NCI-H446 treated with DMSO at 0.1 percent for 48 hours (cell line): Measurements from ENCODE around the gene PRKAG1.

ENCODE experiments used
- DNase-seq: peaks from one replicate; lab custom pipeline; 2025; lab: John Stamatoyannopoulos, UW

Gene PRKAG1

DNA sequence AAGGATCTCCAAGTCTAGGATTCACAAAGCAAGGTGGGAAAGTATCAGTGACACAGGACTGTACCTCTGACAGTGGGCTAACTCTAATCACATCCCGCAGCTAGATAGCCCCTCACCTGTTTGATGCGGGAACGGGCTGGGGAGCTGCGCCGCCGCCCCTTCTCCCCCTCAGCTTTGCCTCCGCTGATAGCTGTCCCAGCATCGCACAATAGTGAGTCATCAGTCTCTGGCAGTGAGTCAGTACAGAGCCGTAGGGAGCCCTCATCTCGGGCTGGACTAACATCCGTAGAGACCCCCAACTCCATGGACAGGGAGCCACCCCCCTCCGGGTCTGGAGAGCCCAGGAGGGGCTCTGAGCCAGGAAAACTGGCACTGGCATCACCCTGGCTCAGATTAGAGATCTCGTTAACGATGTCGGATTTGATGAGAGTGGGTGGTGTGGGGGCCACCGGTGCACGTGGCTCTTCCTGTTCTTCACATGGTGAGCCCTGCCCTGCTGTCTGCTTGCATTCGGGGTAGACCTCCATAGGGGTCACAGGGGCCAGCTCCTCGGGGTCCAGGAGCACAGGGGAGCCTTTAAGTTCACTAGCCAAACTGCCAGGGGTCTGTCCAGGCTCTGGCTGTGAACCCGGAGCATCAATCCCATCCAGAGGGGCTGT is 31.1 kb upstream of the PRKAG1 start:
- no peak for DNase-seq

DNA sequence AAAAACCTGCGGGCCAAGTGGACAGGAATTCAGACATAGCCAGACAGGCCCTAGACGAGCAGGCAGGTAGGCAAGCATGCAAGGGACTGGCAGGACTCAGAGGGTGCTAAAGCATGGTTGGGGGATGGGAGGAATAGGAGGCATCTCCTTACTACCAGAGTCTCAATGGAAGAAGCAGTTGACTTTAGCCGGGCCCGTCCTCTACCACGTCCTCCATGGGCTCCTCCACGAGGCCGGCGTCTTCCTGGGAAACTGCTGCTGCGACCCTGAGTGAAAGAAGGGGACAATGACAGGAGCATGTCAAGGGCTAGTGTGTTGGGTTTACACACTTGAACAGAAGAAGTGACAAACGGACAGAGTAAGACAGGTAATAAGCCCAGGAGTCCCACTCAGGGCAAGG is 30.4 kb upstream of the PRKAG1 start:
- no peak for DNase-seq

DNA sequence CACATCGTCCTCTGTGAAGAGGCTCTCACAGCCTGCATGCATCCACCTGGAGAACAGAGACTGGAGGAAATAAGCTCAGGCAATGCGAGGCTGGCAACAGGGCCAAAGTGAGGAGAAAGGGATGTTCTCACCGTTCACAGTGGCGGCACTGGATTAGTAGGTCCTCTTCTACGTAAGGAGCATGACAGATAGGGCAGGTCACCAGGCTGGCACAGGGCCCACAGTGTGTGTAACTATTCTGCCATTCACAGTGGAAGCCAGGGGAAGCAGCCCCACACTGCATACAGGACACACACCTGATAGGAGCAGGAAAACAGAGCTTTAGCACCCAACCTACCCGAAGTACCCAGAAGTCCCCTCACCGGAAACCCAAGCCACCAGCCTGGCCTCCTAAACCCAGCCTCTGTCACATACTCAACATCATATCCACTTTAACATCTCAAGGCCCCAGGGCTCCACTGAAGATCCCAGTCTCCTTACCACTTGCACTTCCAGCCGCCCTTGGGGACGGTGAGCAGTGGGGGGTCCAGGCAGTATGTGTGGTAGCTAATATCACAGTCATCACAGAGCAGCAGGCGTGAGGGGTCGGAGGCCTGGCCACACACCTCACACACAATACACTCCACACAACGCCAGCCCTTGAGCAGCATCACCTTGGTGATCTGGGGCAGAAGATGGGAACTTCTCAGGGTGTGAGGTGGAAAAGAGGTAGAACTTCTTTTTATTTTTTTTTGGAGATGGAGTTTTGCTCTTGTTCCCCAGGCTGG is 27.7 kb upstream of the PRKAG1 start:
- no peak for DNase-seq

DNA sequence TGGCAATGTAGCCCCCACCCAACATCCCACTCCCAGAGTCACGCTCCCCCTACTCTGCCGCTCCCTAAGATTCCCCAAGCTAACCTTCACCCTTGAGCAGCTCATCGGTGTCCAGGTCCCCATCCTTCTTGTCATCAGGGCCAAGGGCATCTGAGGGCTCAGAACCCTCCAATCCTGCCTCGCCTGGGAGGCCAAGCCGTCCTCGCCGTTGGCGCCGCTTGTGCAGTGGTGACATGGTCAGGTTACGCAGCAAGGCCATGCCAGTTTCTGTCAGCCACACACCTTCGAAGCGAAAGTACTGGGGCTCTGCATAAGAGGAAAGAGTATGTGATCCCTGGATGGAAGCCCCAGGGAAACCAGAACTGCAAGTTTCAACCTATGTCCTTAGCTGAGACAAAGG is 26.1 kb upstream of the PRKAG1 start:
- no peak for DNase-seq

DNA sequence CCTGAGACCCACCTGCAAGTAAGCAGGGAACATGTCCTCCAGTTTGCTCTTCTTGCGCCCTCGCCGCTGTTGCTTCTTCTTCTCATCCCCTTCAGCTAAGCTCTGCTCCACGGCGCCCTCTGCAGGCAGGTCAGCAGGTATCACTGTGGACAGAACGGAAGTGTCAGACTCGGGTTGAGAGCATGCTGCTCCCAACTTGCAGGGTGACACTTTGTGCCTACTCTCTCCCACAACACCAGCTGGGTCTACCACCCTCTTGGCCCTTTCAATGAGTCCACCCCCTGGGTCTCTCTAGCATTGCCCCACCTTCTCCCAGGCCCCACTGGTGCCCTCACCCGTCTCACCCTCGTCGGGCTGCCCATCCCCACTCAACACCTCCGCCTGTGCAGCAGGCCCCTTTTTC is 25.3 kb upstream of the PRKAG1 start:
- no peak for DNase-seq

DNA sequence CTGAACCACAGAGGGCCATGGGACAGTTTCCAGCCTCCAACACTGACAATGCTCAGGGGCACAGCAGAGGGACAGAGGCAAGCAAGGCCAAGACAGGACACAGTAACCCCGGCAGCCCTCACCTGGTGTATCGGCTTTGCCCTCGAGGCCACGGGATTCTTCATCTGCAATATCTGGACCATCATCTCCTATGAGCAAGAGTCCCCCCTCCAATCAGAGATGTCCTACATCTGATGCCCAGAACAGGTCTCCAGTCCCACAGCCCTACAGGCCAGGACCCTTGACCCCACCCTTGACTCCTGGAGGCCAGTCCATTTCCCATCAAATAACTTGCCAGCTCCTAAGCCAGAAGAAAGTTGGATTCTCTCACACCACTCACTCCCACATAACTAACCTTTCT is 24.7 kb upstream of the PRKAG1 start:
- DNase-seq, result no peak

DNA sequence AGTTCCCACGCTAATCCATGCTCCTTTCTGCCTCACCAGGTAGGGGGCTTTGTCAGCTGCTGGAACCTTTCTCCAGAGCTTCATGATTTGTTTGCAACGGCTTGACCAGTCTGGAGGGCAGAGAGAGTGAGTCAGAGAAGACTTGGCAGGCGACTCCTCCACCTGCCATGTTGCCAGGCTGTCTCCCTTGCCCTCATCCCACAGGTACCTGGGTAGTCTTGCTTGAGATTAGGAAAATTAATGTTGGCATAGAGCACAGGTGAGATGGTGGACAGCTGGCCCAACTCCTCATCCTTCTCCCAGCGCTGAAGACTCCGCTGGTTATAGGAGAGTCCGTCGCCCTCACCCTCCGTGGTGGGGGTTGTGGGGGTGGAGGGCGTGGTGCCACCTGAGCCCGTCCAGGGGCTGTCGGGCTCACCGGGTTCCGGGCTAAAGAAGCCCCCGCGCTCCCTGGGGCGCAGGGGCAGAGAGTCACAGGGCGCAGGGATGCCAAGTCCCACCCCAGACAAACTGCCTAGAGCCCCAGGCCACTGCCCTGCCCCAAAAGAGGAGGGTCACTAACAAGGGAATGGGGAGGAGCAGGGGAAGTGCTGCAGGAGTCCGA is 23.4 kb upstream of the PRKAG1 start:
- no peak for DNase-seq

DNA sequence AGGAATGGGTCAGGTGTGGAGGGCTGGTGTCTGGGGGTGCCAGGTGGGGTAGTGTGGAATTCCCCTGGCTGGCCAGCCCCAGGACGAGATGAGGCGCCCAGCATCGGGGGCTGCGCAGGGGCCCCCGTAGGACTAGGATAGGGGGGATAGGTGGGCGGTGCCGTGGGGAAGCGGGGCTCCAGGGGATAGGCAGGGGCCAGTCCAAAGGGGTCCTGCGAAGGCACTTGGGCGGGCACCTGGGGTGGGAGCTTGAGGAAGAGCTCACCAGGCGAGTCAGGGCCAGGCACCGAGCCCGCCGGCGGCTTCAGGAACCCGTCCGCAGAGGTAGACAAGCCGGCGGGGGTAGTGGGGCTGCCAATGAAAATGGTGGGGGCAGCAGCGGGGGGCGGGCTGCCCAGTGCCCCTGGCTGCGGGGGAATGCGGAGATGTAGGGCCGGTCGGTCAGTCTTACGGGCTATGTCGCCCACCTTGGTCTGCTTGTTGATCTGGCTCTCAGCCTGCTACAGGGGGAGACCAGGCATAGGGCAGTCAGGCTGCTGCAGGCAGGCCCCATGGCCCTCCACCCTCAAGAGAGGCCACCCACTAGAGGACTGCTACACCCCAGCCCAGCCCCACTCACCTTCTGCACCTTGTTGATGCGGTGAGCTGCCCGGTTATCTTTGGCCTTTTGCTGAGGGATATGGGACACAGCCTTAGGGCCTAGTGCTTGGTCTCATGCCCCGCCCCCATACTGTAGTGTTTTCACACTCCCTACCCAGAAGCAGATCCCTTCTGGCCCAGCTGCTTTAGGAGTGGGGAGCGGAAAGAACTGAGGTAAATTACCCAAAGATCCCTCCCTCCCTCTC is 22.7 kb upstream of the PRKAG1 start:
- no peak for DNase-seq

DNA sequence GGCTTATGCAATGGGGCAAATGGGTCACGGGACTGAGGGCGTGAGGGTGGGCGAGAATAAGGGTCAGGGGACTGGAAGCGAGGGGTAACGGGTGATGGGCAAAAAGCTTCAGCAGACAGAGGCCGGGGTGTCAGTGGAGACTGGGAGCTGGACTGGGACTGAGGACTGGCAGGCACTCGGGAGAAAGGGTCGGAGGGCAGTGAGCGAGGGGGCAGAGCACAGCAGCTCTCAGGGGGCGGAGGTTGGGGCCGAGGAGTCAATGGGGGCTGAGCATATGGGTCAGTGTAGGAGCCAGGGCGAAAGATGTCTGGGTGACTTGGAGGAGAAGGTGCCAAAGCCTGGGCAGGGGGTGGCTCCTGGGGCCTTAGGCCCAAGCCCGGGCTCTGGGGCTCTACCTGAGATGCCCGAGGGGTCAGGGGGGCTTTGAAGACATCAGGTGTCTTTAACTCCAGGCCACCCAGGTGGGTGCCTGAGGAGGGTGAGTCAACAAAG is 21.8 kb upstream of the PRKAG1 start:
- DNase-seq, result no peak

DNA sequence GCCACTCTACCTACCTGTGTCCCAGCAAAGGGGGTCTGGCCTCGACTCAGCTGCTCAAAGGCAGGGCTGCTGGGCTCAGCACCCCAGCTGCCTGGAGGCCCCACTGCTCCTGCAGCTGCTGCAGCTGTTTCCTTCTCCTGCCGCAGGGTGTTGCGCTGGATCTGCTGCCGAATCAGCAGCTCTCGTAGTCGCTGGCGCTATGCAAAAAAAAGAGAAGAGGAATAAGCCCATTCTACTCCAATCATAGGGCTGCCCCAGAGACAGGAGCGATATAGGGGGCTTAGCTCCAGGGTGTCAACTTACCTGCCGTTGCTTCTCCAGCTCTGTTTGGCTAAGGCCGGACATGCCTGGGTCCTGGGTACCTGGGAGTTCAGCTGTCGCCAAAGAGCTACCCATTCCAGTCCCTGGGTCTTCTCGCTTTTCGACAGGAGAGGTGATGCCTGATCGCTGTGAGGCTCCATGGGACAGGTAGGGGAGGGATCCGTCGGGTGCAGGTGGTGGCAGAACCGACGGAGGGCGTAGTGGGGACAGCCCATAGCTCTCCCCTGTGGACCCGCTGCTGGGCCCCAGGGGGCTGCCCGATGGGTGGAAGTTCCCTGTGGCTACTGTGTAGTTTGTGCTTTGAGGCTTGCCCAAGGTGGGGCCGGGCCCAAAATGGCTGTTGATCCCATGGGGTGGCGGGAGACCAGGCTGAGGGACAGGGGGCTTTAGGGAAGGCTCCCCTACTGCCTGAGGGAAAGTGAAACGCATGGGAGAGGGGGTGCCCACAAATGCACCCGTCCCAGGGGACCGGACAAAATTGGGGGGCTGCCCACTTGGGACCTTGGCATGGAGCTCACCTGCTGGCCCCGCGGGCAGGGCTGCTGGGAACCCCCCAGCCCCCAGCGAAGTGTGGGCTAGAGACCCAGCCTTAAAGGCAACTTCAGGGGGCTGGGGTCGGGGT is 21.1 kb upstream of the PRKAG1 start:
- DNase-seq, result no peak

DNA sequence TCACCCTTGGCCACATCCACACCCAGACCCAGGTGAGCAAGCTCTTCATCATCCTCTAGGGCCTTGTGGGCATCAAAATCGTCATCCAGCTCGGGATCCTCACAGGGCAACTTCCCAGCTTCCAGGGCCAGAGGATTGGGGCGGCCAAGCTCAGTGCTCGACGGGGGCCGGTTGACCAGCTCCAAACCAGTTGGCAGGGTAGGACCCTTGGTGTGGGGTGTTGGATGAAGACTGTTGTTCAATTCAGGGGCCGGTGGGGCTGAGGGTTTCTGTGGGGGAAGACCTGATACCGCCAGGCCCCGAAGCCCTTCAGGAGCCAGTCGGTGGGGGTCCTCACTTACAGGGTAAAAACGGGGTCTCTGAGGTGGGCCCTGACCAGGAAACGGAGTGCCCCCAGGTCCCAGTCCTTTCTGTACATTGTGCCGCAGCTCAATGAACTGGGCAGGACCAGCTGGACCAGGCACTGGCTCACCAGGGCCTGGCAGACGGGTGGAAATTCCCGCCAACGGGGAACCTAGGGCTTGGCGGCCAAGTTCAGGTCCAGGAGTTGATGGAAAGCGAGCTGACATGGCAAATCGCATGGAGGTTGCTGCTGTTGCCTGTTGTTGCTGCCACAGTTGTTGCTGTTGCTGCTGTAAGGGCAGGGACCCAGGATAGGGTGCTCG is 19.8 kb upstream of the PRKAG1 start:
- no peak for DNase-seq

DNA sequence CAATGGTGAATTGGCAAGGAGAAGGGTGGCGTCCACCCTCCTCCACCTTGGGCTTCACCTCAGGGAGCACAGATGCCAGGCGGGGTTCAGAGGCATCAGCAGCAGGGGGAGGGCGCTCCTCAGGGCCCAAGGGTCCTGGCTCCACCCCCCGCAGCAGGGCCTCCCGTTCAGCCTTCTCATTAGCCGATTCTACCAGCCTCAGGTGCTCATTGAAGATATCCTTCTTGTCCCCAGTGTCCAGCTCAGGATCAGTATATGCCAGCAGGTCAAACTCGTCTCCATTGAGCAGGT is 19.3 kb upstream of the PRKAG1 start:
- DNase-seq, result no peak

DNA sequence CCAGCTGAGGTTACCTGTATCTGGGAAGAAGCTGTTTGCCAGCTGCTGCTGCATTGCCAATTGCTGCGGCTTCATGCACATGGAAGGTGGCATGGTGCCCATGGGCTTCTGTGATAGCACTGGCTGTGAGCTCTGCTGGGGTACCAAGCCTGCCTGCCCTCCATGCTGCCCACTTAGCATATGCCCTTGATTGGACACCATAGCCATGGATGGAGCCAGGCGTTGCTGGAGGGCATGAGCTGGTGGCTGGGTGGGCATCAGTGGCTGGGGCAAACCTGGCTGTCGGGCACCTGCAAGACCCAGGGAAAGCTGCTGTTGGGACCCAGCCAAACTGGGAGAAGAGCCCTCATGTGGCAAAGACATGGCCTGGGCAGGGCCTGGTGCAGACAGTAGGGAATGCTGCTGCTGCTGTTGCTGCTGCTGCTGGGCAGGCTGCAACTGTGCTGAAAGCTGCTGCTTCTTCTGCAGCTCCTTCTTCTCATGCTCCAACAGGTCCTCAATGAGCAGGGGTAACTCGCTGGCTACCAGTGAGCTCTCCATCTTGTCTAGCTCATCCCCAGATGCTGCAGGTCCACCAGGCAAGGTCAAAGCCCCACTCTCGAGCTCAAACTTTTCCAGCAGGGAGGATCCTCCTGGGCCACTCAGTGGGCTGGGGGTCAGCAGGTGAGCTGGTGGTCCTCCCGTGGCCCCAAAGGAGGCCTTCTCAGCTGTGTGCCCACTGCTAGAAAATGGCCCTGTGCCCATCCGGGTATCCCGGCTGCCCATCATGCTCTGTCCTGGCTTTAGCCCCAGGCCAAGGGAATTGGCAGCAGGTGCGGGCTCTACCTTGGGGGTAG is 18.8 kb upstream of the PRKAG1 start:
- no peak for DNase-seq

DNA sequence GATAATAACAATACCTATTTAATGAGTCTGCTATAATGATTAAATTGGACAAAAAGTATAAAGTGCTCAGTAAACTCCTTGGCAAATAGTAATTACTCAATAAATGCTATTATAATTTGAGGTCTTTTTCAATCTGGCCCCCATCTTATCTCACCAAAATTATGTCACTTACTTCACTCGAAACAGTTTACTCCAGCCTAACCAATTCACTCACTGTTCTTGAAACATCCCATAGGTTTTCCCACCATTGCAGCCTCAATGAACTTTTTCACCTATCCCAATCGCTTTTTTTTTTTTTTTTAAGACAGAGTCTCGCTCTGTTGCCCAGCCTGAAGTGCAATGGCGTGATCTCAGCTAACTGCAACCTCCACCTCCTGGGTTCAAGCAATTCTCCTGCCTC is 17.5 kb upstream of the PRKAG1 start:
- no peak for DNase-seq

DNA sequence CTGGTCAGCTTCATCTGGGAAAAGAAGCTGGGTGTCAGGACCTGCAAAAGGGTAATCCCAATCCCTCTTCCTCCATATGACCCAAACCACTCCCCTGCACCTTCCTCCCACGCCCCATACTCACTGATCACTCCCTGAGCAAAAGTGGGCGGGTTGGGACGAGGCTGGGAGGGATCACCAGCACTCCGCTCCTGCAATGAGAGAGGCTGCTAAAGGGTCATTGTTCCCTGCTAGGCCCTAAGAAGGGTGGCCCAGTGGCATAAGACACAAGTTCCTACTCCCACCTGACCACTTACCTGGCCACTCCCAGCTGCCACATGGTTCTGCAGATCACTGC is 15.7 kb upstream of the PRKAG1 start:
- no peak for DNase-seq

DNA sequence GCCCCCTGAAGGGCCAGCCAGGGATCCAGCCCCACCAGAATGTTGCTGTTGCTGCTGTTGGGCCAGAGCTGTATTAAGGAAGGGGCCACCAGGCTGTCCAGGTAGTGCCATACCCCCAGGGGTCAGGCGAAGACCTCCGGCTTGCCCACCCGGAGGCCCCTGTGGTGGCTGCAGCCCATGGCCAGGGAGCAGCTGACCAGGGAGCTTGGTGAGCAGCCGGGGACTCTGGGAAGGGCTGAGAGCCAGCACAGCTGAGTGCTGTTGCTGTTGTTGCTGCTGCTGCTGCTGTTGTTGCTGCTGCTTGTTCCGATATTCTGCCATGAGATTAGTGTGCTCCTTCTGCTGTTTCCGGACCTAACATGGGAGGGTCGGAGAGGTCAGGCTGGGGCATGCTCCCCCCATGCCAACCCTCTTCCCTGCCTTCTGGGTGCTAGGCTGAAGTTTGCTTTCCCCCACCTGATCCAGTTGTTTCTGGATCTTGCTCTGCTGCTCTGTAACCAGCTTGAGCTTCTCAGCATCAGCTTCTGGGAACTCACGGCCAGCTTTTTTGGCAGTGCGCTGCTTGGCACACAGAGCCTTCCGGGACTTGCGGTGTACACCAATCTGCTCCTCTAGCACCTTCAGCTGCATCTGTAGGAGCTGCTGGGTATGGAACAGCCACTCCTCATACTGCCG is 15.2 kb upstream of the PRKAG1 start:
- DNase-seq, result no peak

DNA sequence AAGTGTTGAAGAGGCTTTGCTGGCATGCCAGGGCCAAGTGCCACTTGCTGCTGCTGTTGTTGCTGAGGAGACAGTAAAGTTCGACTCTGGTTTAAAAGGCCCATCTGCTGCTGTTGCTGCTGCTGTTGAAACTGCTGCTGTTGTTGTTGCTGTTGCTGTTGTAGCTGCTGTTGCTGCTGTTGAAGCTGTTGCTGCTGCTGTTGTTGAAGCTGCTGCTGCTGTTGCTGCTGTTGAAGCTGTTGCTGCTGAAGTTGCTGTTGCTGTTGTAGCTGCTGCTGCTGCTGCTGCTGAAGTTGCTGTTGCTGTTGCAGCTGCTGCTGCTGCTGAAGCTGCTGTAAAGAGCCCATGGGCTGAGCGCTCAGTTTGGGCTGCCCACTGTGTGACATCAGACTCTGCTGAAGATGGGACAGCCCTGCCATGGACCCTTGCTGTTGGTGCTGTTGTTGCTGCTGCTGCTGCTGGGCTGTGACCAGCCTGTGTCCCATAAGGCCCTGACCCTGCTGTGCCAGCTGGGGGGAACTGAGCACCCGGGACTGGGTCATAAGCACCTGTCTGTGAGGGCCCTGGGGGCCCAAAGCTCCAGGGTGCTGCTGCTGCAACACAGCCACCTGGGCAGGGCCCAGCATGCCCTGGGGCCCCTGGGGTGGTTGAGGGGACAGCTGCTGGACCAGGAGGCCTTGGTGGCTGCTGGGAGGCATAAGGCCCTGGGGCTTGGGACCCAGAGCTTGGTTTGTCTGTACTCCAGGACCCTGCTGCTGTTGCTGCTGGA is 14.3 kb upstream of the PRKAG1 start:
- no peak for DNase-seq

DNA sequence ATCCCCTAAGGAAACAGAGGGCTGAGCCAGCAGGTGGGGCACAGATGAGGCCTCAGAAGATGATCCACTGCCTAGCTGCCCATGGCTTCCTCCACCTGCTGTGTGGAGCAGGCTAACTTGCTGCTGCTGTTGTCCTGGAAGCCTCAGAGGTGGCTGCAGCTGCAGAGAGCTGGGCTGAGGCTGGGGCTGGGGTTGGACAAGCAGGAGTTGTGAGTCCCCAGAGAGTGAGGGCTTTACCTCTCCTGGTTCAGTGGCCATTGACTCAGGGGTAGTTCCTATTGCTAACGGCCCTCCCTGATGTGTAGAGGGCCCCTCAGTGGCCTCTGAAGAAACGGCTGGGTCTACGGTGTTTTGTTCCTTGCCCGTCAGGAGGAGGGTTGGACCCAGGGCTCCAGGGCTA is 13.7 kb upstream of the PRKAG1 start:
- no peak for DNase-seq
